IMR-90 (cell line): Measurements from ENCODE around the gene ANO10.

Source experiments
- CEBPB ChIP-seq: IDR thresholded peaks from 2 replicates; pipeline ENCODE4 v1.6.1; 2012; ENCODE audit warnings: low read depth, low read length, improper control_type of control experiment
- CHD1 ChIP-seq: IDR thresholded peaks from 2 replicates; pipeline ENCODE4 v1.6.1; 2012; ENCODE audit warnings: low read depth, low read length, improper control_type of control experiment
- MAFK ChIP-seq: IDR thresholded peaks from 2 replicates; pipeline ENCODE4 v1.6.1; 2012; ENCODE audit warnings: low read depth, low read length, improper control_type of control experiment
- MAZ ChIP-seq: IDR thresholded peaks from 2 replicates; pipeline ENCODE4 v1.6.1; 2012; ENCODE audit warnings: low read depth, mild to moderate bottlenecking, low read length, improper control_type of control experiment, moderate library complexity, borderline replicate concordance
- MXI1 ChIP-seq: IDR thresholded peaks from 2 replicates; pipeline ENCODE4 v1.6.1; 2012; ENCODE audit warnings: low read depth, mild to moderate bottlenecking, low read length, moderate library complexity, borderline replicate concordance
- NFE2L2 ChIP-seq: fragments of 150-350 bp; IDR thresholded peaks from 2 replicates; pipeline ENCODE4 v1.6.1; 2016; ENCODE audit warnings: low read depth, mild to moderate bottlenecking, low read length
- POLR2A ChIP-seq: IDR thresholded peaks from 2 replicates; pipeline ENCODE4 v1.6.1; 2012; ENCODE audit warnings: mild to moderate bottlenecking, low read depth, low read length
- RAD21 ChIP-seq: IDR thresholded peaks from 2 replicates; pipeline ENCODE4 v1.6.1; 2012; ENCODE audit warnings: low read length, improper control_type of control experiment
- RCOR1 ChIP-seq: IDR thresholded peaks from 2 replicates; pipeline ENCODE4 v1.6.1; 2012; ENCODE audit warnings: mild to moderate bottlenecking, low read length, improper control_type of control experiment; ENCODE audit not compliant: insufficient replicate concordance
- RFX5 ChIP-seq: IDR thresholded peaks from 2 replicates; pipeline ENCODE4 v1.8.0; 2012; ENCODE audit warnings: low read depth, mild to moderate bottlenecking, low read length, moderate library complexity
- TF ChIP-seq, protein P1 (sequence below): conservative IDR thresholded peaks from 2 replicates; pipeline ENCODE4 v1.5.1; 2012; ENCODE audit warnings: mild to moderate bottlenecking, low read depth, low read length, improper control_type of control experiment

GRCh38 chr3:43525941-43526607, 95.7 kb downstream of the ANO10 start:
- TF ChIP-seq POLR2A (no peak), RFX5 (no peak), CEBPB (no peak), NFE2L2 (no peak), RCOR1 (no peak), MXI1 (no peak), CHD1 (no peak), MAFK (no peak), RAD21 (no peak), MAZ (no peak)
- TF ChIP-seq, protein P1, sequence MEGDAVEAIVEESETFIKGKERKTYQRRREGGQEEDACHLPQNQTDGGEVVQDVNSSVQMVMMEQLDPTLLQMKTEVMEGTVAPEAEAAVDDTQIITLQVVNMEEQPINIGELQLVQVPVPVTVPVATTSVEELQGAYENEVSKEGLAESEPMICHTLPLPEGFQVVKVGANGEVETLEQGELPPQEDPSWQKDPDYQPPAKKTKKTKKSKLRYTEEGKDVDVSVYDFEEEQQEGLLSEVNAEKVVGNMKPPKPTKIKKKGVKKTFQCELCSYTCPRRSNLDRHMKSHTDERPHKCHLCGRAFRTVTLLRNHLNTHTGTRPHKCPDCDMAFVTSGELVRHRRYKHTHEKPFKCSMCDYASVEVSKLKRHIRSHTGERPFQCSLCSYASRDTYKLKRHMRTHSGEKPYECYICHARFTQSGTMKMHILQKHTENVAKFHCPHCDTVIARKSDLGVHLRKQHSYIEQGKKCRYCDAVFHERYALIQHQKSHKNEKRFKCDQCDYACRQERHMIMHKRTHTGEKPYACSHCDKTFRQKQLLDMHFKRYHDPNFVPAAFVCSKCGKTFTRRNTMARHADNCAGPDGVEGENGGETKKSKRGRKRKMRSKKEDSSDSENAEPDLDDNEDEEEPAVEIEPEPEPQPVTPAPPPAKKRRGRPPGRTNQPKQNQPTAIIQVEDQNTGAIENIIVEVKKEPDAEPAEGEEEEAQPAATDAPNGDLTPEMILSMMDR: no peak
